ENCODE results near the gene RNF14. TPM values are rescaled to one million over a fixed set of nuclear protein-coding genes. Genes with fewer than 3 reads are reported as not detected.

RNF14 gene
- total and polyA plus RNA-seq, 2 experiments from 2014 or later = 8.9 to 19.0 TPM

DNA sequence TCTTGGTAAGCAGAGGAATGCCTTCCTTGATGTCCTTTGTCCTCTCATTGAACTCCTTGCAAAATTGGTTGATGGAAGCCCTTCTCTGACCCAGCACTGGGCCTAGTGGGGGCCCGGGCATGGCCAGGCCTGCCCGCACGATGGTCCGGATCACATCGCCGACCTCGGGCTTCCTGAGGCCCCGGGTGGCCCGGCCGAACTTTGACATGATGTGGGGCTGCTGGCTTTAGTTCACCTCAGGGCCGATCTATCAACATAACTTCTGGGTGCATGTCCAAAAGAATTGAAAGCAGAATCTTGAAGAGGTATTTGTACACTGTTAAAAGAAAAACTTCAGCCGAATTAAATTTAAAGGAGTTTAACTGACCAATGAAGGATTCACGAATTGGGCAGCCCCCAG is 68.0 kb downstream of the RNF14 start:
- Mint-ChIP-seq H3K27me3 (ENCODE audit: insufficient read depth, low read depth, poor library complexity) (peaks cover 4% of the 10 kb centered on the region), H3K9me3 (no peaks in the 10 kb centered on the region; the same call in 2 of the 3 replicates), H3K4me3 (no peak overlapping the region), H3K27ac (no peak overlapping the region), H3K4me1 (no peaks in the 10 kb centered on the region), H3K36me3 (ENCODE audit: low read depth) (no peaks in the 10 kb centered on the region)
- Histone ChIP-seq H4K20me1 (replicated peaks; ENCODE audit: insufficient read depth) (no peaks in the 10 kb centered on the region), H3K79me2 (replicated peaks; ENCODE audit: insufficient read depth) (no peaks in the 10 kb centered on the region), H3K27ac (ENCODE audit: low read depth) (no peak overlapping the region), H3K9me2 (ENCODE audit: insufficient read depth) (no peaks in the 10 kb centered on the region; the same call in 1 of the 2 replicates), H3K4me2 (no peak overlapping the region), H3F3A (replicated peaks; ENCODE audit: low read depth) (no peaks in the 10 kb centered on the region), H3K4me3 (no peak overlapping the region), H3K27me3 (ENCODE audit: insufficient read depth) (no peaks in the 10 kb centered on the region), H2AFZ (peak overlapping the region; percentile 80), H3K36me3 (ENCODE audit: insufficient read depth) (no peaks in the 10 kb centered on the region), H3K4me1 (ENCODE audit: insufficient read depth) (no peaks in the 10 kb centered on the region)
- ATAC-seq (no peak), DNase-seq (ENCODE audit: low spot score) (no peak)
- TF ChIP-seq, protein P1, sequence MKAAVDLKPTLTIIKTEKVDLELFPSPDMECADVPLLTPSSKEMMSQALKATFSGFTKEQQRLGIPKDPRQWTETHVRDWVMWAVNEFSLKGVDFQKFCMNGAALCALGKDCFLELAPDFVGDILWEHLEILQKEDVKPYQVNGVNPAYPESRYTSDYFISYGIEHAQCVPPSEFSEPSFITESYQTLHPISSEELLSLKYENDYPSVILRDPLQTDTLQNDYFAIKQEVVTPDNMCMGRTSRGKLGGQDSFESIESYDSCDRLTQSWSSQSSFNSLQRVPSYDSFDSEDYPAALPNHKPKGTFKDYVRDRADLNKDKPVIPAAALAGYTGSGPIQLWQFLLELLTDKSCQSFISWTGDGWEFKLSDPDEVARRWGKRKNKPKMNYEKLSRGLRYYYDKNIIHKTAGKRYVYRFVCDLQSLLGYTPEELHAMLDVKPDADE (IDR thresholded peaks at IDR 0.05) = no peak
- TF ChIP-seq EZH2 (IDR thresholded peaks at IDR 0.05; ENCODE audit: low read depth, unreplicated experiment) (no peak), STAT1 (IDR thresholded peaks at IDR 0.05; ENCODE audit: unreplicated experiment) (no peak), JUNB (IDR thresholded peaks at IDR 0.05; ENCODE audit: unreplicated experiment) (no peak), ZNF331 (CRISPR knock-in tag; IDR thresholded peaks at IDR 0.05; ENCODE audit: low read depth) (no peak), NANOG (IDR thresholded peaks at IDR 0.05; ENCODE audit: borderline replicate concordance) (no peak), ZNF114 (CRISPR knock-in tag; IDR thresholded peaks at IDR 0.05) (no peak), CREB1 (CRISPR knock-in tag; IDR thresholded peaks at IDR 0.05; ENCODE audit: low read depth) (no peak), EZH2phosphoT487 (IDR thresholded peaks at IDR 0.05; ENCODE audit: unreplicated experiment) (no peak), POLR2AphosphoS5 (IDR thresholded peaks at IDR 0.05; ENCODE audit: low read depth) (no peak)
- TF ChIP-seq, protein P2, sequence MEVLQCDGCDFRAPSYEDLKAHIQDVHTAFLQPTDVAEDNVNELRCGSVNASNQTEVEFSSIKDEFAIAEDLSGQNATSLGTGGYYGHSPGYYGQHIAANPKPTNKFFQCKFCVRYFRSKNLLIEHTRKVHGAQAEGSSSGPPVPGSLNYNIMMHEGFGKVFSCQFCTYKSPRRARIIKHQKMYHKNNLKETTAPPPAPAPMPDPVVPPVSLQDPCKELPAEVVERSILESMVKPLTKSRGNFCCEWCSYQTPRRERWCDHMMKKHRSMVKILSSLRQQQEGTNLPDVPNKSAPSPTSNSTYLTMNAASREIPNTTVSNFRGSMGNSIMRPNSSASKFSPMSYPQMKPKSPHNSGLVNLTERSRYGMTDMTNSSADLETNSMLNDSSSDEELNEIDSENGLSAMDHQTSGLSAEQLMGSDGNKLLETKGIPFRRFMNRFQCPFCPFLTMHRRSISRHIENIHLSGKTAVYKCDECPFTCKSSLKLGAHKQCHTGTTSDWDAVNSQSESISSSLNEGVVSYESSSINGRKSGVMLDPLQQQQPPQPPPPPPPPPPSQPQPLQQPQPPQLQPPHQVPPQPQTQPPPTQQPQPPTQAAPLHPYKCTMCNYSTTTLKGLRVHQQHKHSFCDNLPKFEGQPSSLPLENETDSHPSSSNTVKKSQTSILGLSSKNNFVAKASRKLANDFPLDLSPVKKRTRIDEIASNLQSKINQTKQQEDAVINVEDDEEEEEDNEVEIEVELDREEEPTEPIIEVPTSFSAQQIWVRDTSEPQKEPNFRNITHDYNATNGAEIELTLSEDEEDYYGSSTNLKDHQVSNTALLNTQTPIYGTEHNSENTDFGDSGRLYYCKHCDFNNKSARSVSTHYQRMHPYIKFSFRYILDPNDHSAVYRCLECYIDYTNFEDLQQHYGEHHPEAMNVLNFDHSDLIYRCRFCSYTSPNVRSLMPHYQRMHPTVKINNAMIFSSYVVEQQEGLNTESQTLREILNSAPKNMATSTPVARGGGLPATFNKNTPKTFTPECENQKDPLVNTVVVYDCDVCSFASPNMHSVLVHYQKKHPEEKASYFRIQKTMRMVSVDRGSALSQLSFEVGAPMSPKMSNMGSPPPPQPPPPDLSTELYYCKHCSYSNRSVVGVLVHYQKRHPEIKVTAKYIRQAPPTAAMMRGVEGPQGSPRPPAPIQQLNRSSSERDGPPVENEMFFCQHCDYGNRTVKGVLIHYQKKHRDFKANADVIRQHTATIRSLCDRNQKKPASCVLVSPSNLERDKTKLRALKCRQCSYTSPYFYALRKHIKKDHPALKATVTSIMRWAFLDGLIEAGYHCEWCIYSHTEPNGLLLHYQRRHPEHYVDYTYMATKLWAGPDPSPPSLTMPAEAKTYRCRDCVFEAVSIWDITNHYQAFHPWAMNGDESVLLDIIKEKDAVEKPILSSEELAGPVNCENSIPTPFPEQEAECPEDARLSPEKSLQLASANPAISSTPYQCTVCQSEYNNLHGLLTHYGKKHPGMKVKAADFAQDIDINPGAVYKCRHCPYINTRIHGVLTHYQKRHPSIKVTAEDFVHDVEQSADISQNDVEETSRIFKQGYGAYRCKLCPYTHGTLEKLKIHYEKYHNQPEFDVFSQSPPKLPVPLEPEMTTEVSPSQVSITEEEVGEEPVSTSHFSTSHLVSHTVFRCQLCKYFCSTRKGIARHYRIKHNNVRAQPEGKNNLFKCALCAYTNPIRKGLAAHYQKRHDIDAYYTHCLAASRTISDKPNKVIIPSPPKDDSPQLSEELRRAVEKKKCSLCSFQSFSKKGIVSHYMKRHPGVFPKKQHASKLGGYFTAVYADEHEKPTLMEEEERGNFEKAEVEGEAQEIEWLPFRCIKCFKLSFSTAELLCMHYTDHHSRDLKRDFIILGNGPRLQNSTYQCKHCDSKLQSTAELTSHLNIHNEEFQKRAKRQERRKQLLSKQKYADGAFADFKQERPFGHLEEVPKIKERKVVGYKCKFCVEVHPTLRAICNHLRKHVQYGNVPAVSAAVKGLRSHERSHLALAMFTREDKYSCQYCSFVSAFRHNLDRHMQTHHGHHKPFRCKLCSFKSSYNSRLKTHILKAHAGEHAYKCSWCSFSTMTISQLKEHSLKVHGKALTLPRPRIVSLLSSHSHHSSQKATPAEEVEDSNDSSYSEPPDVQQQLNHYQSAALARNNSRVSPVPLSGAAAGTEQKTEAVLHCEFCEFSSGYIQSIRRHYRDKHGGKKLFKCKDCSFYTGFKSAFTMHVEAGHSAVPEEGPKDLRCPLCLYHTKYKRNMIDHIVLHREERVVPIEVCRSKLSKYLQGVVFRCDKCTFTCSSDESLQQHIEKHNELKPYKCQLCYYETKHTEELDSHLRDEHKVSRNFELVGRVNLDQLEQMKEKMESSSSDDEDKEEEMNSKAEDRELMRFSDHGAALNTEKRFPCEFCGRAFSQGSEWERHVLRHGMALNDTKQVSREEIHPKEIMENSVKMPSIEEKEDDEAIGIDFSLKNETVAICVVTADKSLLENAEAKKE (CRISPR knock-in tag; IDR thresholded peaks at IDR 0.05) = no peak
- TF ChIP-seq, protein P3, sequence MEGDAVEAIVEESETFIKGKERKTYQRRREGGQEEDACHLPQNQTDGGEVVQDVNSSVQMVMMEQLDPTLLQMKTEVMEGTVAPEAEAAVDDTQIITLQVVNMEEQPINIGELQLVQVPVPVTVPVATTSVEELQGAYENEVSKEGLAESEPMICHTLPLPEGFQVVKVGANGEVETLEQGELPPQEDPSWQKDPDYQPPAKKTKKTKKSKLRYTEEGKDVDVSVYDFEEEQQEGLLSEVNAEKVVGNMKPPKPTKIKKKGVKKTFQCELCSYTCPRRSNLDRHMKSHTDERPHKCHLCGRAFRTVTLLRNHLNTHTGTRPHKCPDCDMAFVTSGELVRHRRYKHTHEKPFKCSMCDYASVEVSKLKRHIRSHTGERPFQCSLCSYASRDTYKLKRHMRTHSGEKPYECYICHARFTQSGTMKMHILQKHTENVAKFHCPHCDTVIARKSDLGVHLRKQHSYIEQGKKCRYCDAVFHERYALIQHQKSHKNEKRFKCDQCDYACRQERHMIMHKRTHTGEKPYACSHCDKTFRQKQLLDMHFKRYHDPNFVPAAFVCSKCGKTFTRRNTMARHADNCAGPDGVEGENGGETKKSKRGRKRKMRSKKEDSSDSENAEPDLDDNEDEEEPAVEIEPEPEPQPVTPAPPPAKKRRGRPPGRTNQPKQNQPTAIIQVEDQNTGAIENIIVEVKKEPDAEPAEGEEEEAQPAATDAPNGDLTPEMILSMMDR (conservative IDR thresholded peaks at IDR 0.05; ENCODE audit: low read depth in 2 of 2) = no peak
- TF ChIP-seq, protein P4, sequence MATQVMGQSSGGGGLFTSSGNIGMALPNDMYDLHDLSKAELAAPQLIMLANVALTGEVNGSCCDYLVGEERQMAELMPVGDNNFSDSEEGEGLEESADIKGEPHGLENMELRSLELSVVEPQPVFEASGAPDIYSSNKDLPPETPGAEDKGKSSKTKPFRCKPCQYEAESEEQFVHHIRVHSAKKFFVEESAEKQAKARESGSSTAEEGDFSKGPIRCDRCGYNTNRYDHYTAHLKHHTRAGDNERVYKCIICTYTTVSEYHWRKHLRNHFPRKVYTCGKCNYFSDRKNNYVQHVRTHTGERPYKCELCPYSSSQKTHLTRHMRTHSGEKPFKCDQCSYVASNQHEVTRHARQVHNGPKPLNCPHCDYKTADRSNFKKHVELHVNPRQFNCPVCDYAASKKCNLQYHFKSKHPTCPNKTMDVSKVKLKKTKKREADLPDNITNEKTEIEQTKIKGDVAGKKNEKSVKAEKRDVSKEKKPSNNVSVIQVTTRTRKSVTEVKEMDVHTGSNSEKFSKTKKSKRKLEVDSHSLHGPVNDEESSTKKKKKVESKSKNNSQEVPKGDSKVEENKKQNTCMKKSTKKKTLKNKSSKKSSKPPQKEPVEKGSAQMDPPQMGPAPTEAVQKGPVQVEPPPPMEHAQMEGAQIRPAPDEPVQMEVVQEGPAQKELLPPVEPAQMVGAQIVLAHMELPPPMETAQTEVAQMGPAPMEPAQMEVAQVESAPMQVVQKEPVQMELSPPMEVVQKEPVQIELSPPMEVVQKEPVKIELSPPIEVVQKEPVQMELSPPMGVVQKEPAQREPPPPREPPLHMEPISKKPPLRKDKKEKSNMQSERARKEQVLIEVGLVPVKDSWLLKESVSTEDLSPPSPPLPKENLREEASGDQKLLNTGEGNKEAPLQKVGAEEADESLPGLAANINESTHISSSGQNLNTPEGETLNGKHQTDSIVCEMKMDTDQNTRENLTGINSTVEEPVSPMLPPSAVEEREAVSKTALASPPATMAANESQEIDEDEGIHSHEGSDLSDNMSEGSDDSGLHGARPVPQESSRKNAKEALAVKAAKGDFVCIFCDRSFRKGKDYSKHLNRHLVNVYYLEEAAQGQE (IDR thresholded peaks at IDR 0.05; ENCODE audit: unreplicated experiment) = no peak
